Measurements from ENCODE around the gene ASTL.

GRCh38 chr2:96109361-96109680, 29.0 kb downstream of the ASTL start:
- TF ChIP-seq MYC (IDR thresholded peaks at IDR 0.05; ENCODE audit: low read depth, low read length), result no peak
- no peak for TF ChIP-seq CTCF (IDR thresholded peaks at IDR 0.05; ENCODE audit: extremely low read depth in 1 of 2, insufficient read depth in 1 of 2, low read depth in 1 of 2, low read length in 2 of 2)
- no peak for TF ChIP-seq POLR2AphosphoS5 (IDR thresholded peaks at IDR 0.05; ENCODE audit: insufficient read depth, low read depth, low read length)
- TF ChIP-seq POLR2A (IDR thresholded peaks at IDR 0.05; ENCODE audit: low read depth, low read length), result no peak
- no peak for TF ChIP-seq MAX (IDR thresholded peaks at IDR 0.05; ENCODE audit: insufficient read depth, insufficient read length)
- TF ChIP-seq JUN (IDR thresholded peaks at IDR 0.05; ENCODE audit: borderline replicate concordance, insufficient read depth, insufficient read length, low read depth), result no peak

Measured in endothelial cell of umbilical vein (primary cell).